LNCaP clone FGC (cell line): Measurements from ENCODE around the gene RBM20.

Experiments used
- DNase-seq: peaks from one replicate; pipeline ENCODE4 v3.0.0-alpha.2; 2011; ENCODE audit warnings: low read depth
- H3K4me3 ChIP-seq: 2 replicates; pipeline ENCODE4 v1.5.1; 2011; ENCODE audit warnings: mild to moderate bottlenecking, low read depth, low read length, control low read depth
- TF ChIP-seq, protein P1 (sequence below): IDR thresholded peaks from 2 replicates; pipeline ENCODE4 v1.5.1; 2012; ENCODE audit warnings: mild to moderate bottlenecking; ENCODE audit not compliant: control insufficient read depth, insufficient read depth; ENCODE audit errors: extremely low read depth

Gene RBM20

GRCh38 chr10:110872145-110872983 lies 228.2 kb downstream of the RBM20 start:
- TF ChIP-seq, protein P1, sequence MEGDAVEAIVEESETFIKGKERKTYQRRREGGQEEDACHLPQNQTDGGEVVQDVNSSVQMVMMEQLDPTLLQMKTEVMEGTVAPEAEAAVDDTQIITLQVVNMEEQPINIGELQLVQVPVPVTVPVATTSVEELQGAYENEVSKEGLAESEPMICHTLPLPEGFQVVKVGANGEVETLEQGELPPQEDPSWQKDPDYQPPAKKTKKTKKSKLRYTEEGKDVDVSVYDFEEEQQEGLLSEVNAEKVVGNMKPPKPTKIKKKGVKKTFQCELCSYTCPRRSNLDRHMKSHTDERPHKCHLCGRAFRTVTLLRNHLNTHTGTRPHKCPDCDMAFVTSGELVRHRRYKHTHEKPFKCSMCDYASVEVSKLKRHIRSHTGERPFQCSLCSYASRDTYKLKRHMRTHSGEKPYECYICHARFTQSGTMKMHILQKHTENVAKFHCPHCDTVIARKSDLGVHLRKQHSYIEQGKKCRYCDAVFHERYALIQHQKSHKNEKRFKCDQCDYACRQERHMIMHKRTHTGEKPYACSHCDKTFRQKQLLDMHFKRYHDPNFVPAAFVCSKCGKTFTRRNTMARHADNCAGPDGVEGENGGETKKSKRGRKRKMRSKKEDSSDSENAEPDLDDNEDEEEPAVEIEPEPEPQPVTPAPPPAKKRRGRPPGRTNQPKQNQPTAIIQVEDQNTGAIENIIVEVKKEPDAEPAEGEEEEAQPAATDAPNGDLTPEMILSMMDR, result no peak; the same call in 1 of the 2 replicates
- H3K4me3 ChIP-seq, result peak overlapping the region; percentile 85
- DNase-seq, result no peak

GRCh38 chr10:110872984-110873923 lies 229.1 kb downstream of the RBM20 start:
- TF ChIP-seq, protein P1, result no peak
- H3K4me3 ChIP-seq, result peak overlapping the region; percentile 85
- no peak for DNase-seq

GRCh38 chr10:110873951-110874350 lies 229.8 kb downstream of the RBM20 start:
- H3K4me3 ChIP-seq, result peak overlapping the region; percentile 85
- TF ChIP-seq, protein P1, result no peak
- DNase-seq, result no peak

DNA sequence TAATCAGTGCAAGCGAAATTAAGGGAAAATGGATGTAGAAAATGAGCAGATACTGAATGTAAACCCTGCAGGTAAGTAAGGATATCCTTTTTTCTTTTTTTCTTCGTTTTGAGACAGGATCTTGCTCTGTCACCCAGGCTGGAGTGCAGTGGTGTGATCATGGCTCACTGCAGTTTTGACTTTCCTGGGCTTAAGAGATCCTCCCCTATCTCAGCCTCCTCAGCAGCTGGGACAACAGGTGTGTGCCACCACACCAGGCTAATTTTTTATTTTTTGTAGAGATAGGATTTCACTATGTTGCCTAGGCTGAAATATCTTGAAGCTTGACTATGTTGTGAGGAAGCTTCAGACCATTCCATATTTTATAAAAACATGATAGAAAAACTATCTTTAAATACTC lies 231.9 kb downstream of the RBM20 start:
- TF ChIP-seq, protein P1, result no peak
- no peak for DNase-seq
- no peak overlapping the region for H3K4me3 ChIP-seq

DNA sequence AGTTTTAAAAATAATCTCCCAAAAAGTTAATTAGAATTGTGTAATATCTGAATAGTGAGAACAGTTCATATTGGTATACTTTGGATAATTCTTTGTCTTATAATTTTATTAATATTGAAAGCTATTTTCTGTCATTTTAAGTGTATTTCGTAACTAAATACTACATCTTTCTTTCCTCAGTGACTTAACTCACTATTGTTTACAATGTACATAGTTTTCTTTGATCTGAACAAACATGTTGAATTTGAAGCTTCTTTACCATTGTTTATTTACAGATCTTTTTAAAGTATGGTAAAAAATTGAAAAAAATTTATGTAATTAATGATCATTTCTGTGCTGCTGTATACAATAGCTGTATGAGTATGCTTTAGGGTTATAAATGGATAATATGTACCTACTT lies 232.7 kb downstream of the RBM20 start:
- TF ChIP-seq, protein P1, result no peak
- H3K4me3 ChIP-seq, result no peak overlapping the region
- no peak for DNase-seq

DNA sequence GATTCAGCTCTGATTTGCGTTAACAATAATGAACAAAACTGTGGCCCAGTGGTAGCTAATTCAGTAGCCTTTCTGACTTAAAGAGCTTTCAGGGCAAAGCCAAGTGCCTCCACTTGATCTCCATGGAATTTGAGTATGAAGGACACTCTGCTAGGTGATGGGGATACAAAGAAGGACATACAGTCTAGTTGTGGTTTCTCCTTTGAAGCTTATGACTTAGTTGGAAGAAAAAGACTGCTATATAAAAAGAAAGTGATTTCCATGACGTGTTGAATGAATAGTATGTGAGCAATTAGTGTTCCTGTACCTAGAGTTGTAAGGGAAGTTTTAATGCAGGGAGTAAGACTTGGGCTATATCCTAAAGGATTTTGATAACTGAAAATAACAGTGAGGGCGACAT lies 235.9 kb downstream of the RBM20 start:
- TF ChIP-seq, protein P1, result no peak
- DNase-seq, result no peak
- no peak overlapping the region for H3K4me3 ChIP-seq
